Hepatocyte (in vitro differentiated cells): ENCODE measurements around the gene MTHFD1L. TPM values are rescaled to one million over a fixed set of nuclear protein-coding genes. Genes with fewer than 3 reads are reported as not detected.

ENCODE experiments used
- DNase-seq: peaks from one replicate; pipeline ENCODE4 v3.0.0-alpha.2; 2016; ENCODE audit warnings: low spot score
- H2AFZ ChIP-seq: fragments of 200-600 bp; sonication (generic); 2 replicates; pipeline ENCODE4 v1.6.0; 2016; ENCODE audit warnings: antibody characterized with exemption, mild to moderate bottlenecking
- H3K27ac ChIP-seq: fragments of 200-600 bp; sonication (generic); 2 replicates; pipeline ENCODE4 v1.5.1; 2016; ENCODE audit warnings: mild to moderate bottlenecking
- H3K27me3 ChIP-seq: fragments of 200-600 bp; sonication (generic); 2 replicates; pipeline ENCODE4 v1.6.1; 2016
- H3K36me3 ChIP-seq: fragments of 200-600 bp; sonication (generic); replicated peaks from 2 replicates; pipeline ENCODE4 v1.5.1; 2016; ENCODE audit warnings: low read depth; ENCODE audit not compliant: insufficient read depth
- H3K4me1 ChIP-seq: fragments of 200-600 bp; sonication (generic); 2 replicates; pipeline ENCODE4 v1.5.1; 2016; ENCODE audit warnings: mild to moderate bottlenecking, moderate library complexity; ENCODE audit not compliant: insufficient read depth
- H3K4me2 ChIP-seq: fragments of 200-600 bp; sonication (generic); 2 replicates; pipeline ENCODE4 v1.6.0; 2016
- H3K4me3 ChIP-seq: fragments of 200-600 bp; sonication (generic); 2 replicates; pipeline ENCODE4 v1.5.1; 2016; ENCODE audit warnings: mild to moderate bottlenecking
- H3K79me2 ChIP-seq: fragments of 200-600 bp; sonication (generic); 2 replicates; pipeline ENCODE4 v1.6.0; 2017; ENCODE audit warnings: mild to moderate bottlenecking
- H3K9me2 ChIP-seq: fragments of 200-600 bp; sonication (generic); replicated peaks from 2 replicates; pipeline ENCODE4 v1.6.0; 2017; ENCODE audit warnings: mild to moderate bottlenecking; ENCODE audit not compliant: insufficient read depth
- H3K9me3 ChIP-seq: fragments of 200-600 bp; sonication (generic); 2 replicates; pipeline ENCODE4 v1.5.1; 2016; ENCODE audit warnings: low read depth, mild to moderate bottlenecking
- H4K20me1 ChIP-seq: fragments of 200-600 bp; sonication (generic); 2 replicates; pipeline ENCODE4 v1.6.0; 2016; ENCODE audit warnings: mild to moderate bottlenecking; ENCODE audit not compliant: insufficient read depth, poor library complexity, severe bottlenecking
- CTCF ChIP-seq: fragments of 200-600 bp; sonication (generic); IDR thresholded peaks from 2 replicates; pipeline ENCODE4 v1.5.1; 2016; ENCODE audit warnings: antibody characterized with exemption, mild to moderate bottlenecking; ENCODE audit not compliant: poor library complexity
- EZH2 ChIP-seq: fragments of 200-600 bp; sonication (generic); IDR thresholded peaks from 2 replicates; pipeline ENCODE4 v1.6.1; 2016; ENCODE audit warnings: antibody characterized with exemption, mild to moderate bottlenecking, borderline replicate concordance
- EZH2phosphoT487 ChIP-seq: fragments of 200-600 bp; sonication (generic); IDR thresholded peaks from one replicate; pipeline ENCODE4 v1.6.1; 2018; ENCODE audit warnings: antibody characterized with exemption, mild to moderate bottlenecking, low read depth, moderate library complexity; ENCODE audit not compliant: unreplicated experiment, severe bottlenecking
- WGBS: methylation state at CpG from one replicate; pipeline ENCODE4 v1.1.6; 2016; ENCODE audit warnings: low lambda C conversion rate; ENCODE audit errors: missing lambda C conversion rate; 5-methylcytosine and 5-hydroxymethylcytosine counted together
- polyA plus RNA-seq: library from polyadenylated mRNA; unstranded; fragments of >200 nt; fragmentation: Nextera tagmentation; extraction: Ambion mirVana; gene quantifications from 2 replicates; pipeline ENCODE4 v1.2.1, GENCODE V29; 2016
- total RNA-seq: library from RNA; depleted of rRNA; stranded (reverse); fragments of >200 nt; gene quantifications from 2 replicates; pipeline ENCODE4 v1.2.3, GENCODE V29; 2014

MTHFD1L gene
- total and polyA plus RNA-seq, 2 experiments from 2014 or later = 28.4 to 30.8 TPM

- H3K9me2 ChIP-seq = no peaks in the 10 kb centered on the region
- no peaks in the 10 kb centered on the region for H3K36me3 ChIP-seq
- TF ChIP-seq EZH2 (no peak), CTCF (no peak), EZH2phosphoT487 (no peak)
- no peaks in the 10 kb centered on the region for H3K9me3 ChIP-seq
- 79% methylated on average over 12 of the region's 12 CpGs for WGBS
- no peak overlapping the region for H3K27ac ChIP-seq
- H3K4me3 ChIP-seq = no peak overlapping the region
- no peak overlapping the region for H3K4me2 ChIP-seq
- H4K20me1 ChIP-seq = no peaks in the 10 kb centered on the region
- H3K4me1 ChIP-seq = no peaks in the 10 kb centered on the region
- no peaks in the 10 kb centered on the region for H3K27me3 ChIP-seq
- DNase-seq = no peak
- H2AFZ ChIP-seq = no peak overlapping the region
- no peaks in the 10 kb centered on the region for H3K79me2 ChIP-seq
These were observed 186.6 kb downstream of the MTHFD1L start for GRCh38 chr6:151052021-151052646.

- 49% methylated on average over 8 of the region's 8 CpGs for WGBS
These were observed 188.8 kb downstream of the MTHFD1L start for GRCh38 chr6:151054306-151054705.

GRCh38 chr6:151056230-151056907 lies 190.9 kb downstream of the MTHFD1L start:
- H2AFZ ChIP-seq = no peak overlapping the region
- H3K4me1 ChIP-seq = peaks cover 21% of the 10 kb centered on the region
- no peaks in the 10 kb centered on the region for H3K36me3 ChIP-seq
- WGBS = 82% methylated on average over 9 of the region's 9 CpGs
- no peaks in the 10 kb centered on the region for H3K79me2 ChIP-seq
- no peak for TF ChIP-seq CTCF
- no peak for TF ChIP-seq EZH2phosphoT487
- TF ChIP-seq EZH2 = no peak
- no peak overlapping the region for H3K4me2 ChIP-seq
- DNase-seq = no peak
- H3K27me3 ChIP-seq = no peaks in the 10 kb centered on the region
- no peak overlapping the region for H3K4me3 ChIP-seq
- H4K20me1 ChIP-seq = no peaks in the 10 kb centered on the region
- H3K9me3 ChIP-seq = no peaks in the 10 kb centered on the region
- no peak overlapping the region for H3K27ac ChIP-seq
- no peaks in the 10 kb centered on the region for H3K9me2 ChIP-seq

More at GRCh38 chr6:151054306-151054705, 188.8 kb downstream of the MTHFD1L start:
- Histone ChIP-seq H3K27ac (no peak overlapping the region), H3K79me2 (no peaks in the 10 kb centered on the region), H4K20me1 (no peaks in the 10 kb centered on the region), H3K27me3 (no peaks in the 10 kb centered on the region), H3K4me1 (peaks cover 6% of the 10 kb centered on the region), H3K4me2 (no peak overlapping the region), H3K9me3 (no peaks in the 10 kb centered on the region), H2AFZ (no peak overlapping the region), H3K9me2 (no peaks in the 10 kb centered on the region), H3K4me3 (no peak overlapping the region), H3K36me3 (no peaks in the 10 kb centered on the region)
- TF ChIP-seq EZH2phosphoT487 (no peak), EZH2 (no peak), CTCF (no peak)
- no peak for DNase-seq
